Skin of body (tissue), 2 donors: ENCODE measurements around the gene VNN1. TPM values are rescaled to one million over a fixed set of nuclear protein-coding genes. Genes with fewer than 3 reads are reported as not detected.

Experiments used
- DNase-seq: peaks from one replicate; lab custom pipeline; 2025; lab: John Stamatoyannopoulos, UW
- total RNA-seq: library from RNA; depleted of rRNA; stranded (reverse); fragments of >200 nt; gene quantifications from one replicate; pipeline ENCODE4 v1.2.3, GENCODE V29; 2014

The VNN1 gene
- total RNA-seq, result 0.89 TPM

- DNase-seq, result no peak
Observed at GRCh38 chr6:132713352-132714134, at the start of gene VNN1. Gene VNN1 (minus strand): TSS chr6:132714055. CDS start chr6:132714035, 20 bp downstream.

GRCh38 chr6:132763269-132763668 lies 49.4 kb upstream of the VNN1 start:
- DNase-seq, result no peak

GRCh38 chr6:132760256-132760655 lies 46.4 kb upstream of the VNN1 start:
- DNase-seq, result no peak

GRCh38 chr6:132758689-132759088 lies 44.8 kb upstream of the VNN1 start:
- DNase-seq, result no peak

GRCh38 chr6:132752255-132752654 lies 38.4 kb upstream of the VNN1 start:
- DNase-seq, result no peak

- no peak for DNase-seq
Observed at GRCh38 chr6:132751828-132752227, 38.0 kb upstream of the VNN1 start.

GRCh38 chr6:132751306-132751705 lies 37.5 kb upstream of the VNN1 start:
- DNase-seq, result no peak

GRCh38 chr6:132750455-132751248 lies 36.8 kb upstream of the VNN1 start:
- no peak for DNase-seq

GRCh38 chr6:132749111-132749510 lies 35.3 kb upstream of the VNN1 start:
- no peak for DNase-seq

GRCh38 chr6:132748446-132748845 lies 34.6 kb upstream of the VNN1 start:
- DNase-seq, result no peak

- no peak for DNase-seq
Observed at GRCh38 chr6:132746048-132746447, 32.2 kb upstream of the VNN1 start.

- DNase-seq, result no peak
Observed at GRCh38 chr6:132742495-132742894, 28.6 kb upstream of the VNN1 start.

- no peak for DNase-seq
Observed at GRCh38 chr6:132741281-132741680, 27.4 kb upstream of the VNN1 start.

GRCh38 chr6:132736239-132736638 lies 22.4 kb upstream of the VNN1 start:
- no peak for DNase-seq

- peak; percentile 39 for DNase-seq
Observed at GRCh38 chr6:132734694-132735236, 20.9 kb upstream of the VNN1 start.

GRCh38 chr6:132733814-132734213 lies 20.0 kb upstream of the VNN1 start:
- DNase-seq, result no peak

- DNase-seq, result no peak
Observed at GRCh38 chr6:132733283-132733682, 19.4 kb upstream of the VNN1 start.

GRCh38 chr6:132731086-132731485 lies 17.2 kb upstream of the VNN1 start:
- no peak for DNase-seq

GRCh38 chr6:132730560-132730959 lies 16.7 kb upstream of the VNN1 start:
- no peak for DNase-seq

- DNase-seq, result no peak
Observed at GRCh38 chr6:132728616-132729015, 14.8 kb upstream of the VNN1 start.

- DNase-seq, result no peak
Observed at GRCh38 chr6:132726608-132726975, 12.7 kb upstream of the VNN1 start.

GRCh38 chr6:132725947-132726607 lies 12.2 kb upstream of the VNN1 start:
- no peak for DNase-seq
